Astrocyte of the spinal cord (primary cell): ENCODE data around the gene MDM1.

ENCODE experiments used
- DNase-seq: peaks from one replicate; pipeline ENCODE4 v3.0.0; 2011; ENCODE audit warnings: low read depth, low spot score
- H3K4me3 ChIP-seq: 2 replicates; pipeline ENCODE4 v1.5.1; 2011; ENCODE audit warnings: low read depth, mild to moderate bottlenecking, low read length, moderate library complexity
- in situ Hi-C: cut with HindIII; loops from 2 replicates; pipeline ENCODE4 v1.10.0; 2017; ENCODE audit warnings: low sequenced_read_pairs
- TF ChIP-seq, protein P1 (sequence below): IDR thresholded peaks from 2 replicates; pipeline ENCODE4 v1.5.1; 2012; ENCODE audit warnings: low read depth, mild to moderate bottlenecking, low read length, inconsistent platforms

MDM1 gene

DNA sequence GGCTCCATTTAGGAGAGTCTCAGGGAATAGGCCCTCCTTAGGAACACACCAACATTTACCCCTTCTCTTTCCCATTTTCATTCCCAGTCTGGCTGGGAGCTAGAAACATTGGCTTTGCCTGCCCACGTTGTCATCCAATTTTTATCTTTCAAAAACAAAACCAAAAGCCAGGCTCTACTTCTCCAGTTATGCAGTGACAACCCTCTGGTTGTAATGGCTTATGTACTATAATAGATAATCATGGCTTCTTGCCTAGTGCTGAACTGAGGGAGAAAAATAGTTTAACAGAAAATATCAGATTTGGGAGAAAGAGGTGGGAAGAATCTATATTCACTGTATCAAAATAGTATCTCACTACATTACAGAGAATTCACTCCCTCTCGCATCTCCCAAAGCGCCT, 46.6 kb downstream of the MDM1 start:
- DNase-seq = no peak
- TF ChIP-seq, protein P1, sequence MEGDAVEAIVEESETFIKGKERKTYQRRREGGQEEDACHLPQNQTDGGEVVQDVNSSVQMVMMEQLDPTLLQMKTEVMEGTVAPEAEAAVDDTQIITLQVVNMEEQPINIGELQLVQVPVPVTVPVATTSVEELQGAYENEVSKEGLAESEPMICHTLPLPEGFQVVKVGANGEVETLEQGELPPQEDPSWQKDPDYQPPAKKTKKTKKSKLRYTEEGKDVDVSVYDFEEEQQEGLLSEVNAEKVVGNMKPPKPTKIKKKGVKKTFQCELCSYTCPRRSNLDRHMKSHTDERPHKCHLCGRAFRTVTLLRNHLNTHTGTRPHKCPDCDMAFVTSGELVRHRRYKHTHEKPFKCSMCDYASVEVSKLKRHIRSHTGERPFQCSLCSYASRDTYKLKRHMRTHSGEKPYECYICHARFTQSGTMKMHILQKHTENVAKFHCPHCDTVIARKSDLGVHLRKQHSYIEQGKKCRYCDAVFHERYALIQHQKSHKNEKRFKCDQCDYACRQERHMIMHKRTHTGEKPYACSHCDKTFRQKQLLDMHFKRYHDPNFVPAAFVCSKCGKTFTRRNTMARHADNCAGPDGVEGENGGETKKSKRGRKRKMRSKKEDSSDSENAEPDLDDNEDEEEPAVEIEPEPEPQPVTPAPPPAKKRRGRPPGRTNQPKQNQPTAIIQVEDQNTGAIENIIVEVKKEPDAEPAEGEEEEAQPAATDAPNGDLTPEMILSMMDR = no peak
- in situ Hi-C loops = no loop called here
- no peak overlapping the region for H3K4me3 ChIP-seq

DNA sequence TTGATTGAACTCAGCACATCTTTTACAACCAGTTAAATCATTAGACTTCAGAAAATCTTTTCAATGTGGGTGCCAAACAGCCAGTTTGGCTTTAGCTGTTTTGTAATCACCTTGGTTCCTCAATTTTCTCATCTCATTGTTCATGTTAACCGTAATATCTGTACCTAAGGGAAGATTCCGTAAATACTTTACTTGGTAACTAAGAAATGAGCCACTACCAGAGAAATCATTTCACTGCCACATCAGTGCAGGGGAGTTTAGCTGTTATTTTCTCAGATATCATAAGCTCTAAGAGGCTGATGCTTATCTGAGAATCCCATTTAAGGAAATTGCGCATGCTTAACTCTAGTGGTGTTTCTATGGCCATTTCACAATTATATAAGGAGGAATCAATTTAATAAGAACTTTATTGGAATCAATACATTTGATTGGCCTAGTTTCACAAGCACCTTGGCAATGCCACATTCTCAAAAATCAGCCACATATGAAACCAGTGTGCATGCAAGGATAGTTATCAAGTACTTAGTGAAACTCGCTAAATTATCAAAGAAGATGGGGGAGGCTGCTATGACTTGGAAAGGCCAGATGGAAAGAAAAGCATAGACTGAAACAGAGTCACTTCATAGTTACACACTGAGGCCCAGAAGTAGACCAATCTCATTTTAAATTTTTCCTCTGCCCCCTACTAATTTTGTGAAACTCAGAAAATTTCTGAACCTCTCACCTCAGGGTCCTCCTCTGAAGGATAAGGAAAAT, 50.7 kb downstream of the MDM1 start:
- no peak for DNase-seq
- TF ChIP-seq, protein P1 = no peak
- in situ Hi-C loops = no loop called here
- H3K4me3 ChIP-seq = no peak overlapping the region

DNA sequence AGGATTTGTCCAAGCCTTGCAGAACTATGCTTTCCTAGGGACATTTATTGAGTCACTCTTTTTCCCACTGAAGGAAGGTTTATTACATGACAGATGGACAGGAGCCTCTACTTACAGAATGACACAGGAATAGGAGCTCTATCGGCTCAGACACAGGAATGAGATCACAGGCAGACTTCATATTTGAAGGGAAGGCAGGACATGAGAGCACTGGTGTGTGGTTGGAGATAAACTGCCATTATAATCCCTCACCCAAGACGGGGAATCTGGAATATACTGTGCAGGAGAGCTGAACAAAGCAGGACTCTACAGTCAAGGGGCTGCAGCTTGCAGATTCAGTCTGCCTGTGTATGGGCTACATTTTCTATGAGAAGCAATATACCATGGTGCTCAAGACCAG, 51.9 kb downstream of the MDM1 start:
- no peak overlapping the region for H3K4me3 ChIP-seq
- TF ChIP-seq, protein P1 = no peak
- no peak for DNase-seq
- in situ Hi-C loops = no loop called here

DNA sequence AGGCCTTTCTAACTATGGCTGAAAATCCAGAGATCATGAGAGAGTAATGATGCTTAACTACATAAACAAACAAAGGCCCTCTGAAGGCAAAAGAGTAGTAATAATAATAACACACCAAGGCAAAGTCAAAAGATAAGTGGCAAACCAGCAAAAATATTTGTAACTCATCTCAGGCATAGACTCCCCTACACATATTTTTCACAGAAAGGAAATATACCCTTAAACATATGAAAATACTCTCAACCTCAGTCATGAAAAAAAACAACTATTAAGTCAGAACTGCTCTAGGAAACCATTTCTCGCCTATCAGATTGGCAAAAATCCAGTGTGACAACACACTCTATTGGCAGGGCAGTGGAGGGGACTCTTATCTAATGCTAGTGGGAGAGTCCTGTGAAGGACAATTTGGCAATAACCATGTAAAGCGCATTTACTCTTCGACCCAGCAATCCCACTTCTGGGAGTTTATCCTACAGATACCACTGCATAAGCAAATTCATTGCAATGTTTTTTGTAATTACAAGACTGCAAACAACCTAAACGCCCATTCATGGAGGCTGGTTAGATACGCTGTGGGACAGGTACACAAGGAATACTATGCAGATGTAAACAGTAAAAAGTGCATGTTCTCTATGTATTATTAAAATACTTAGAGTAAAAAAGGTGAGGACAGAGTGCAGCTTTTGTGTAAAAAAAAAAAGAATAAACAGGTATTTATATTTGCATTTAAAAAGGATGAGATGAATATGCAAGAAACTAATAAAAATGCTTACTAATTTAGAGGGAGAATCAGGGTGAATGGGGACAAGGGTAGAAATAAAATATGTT, 52.7 kb downstream of the MDM1 start:
- TF ChIP-seq, protein P1 = no peak
- in situ Hi-C loops = no loop called here

DNA sequence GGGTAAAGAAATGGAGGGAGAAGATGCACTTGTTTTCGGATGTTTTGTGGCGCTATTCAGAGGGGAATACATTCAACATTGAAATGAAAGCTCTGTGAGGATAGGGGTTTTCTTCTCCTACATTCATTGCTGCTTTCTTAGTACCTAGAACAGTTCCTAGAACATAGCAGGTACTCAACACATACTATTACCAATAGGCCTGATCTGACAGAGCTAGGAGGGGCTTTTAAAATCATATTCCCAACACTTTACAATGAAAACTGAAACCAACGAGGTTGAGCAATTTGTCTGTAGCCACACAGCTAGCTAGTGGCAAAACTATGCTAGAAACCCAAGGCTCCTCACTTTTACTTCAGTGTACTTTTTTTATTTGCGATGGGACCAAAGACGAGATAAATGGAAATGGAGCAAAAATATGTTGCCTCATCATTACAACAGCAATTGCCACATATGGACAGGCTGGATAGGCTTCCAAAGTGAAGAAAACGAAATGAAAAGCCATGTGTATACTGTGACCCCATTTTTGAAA, 55.7 kb downstream of the MDM1 start:
- TF ChIP-seq, protein P1 = no peak
- H3K4me3 ChIP-seq = no peak overlapping the region
- in situ Hi-C loops = no loop called here
- no peak for DNase-seq

More for the DNA sequence above, 52.7 kb downstream of the MDM1 start:
- no peak overlapping the region for H3K4me3 ChIP-seq
- no peak for DNase-seq

DNA sequence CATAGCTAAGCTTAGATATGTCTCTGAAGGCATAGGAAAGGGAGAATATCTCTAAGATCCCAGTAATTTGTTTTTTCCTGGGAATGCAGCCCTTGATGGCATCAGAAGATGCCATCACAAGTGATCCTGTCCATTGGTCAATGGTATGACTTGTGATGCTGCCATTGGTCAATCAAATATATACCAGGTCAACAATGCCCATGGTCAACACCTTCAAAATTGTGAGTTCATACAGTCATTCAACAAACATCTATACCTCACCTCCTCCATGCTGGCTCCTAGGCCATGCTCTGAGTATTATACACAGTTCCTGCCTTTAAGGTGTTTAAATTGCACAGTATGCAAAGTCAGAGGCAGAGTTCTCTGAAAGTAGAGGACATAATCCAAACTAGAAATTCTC, 59.4 kb downstream of the MDM1 start:
- no peak for DNase-seq
- no peak overlapping the region for H3K4me3 ChIP-seq
- TF ChIP-seq, protein P1 = no peak
- in situ Hi-C loops = no loop called here
